Measurements from ENCODE around the gene MRTFB. TPM values are rescaled to one million over a fixed set of nuclear protein-coding genes. Genes with fewer than 3 reads are reported as not detected.

Gene MRTFB
- total RNA-seq, 1 experiment from 2014 or later: 90.5 TPM

- ChIA-PET CTCF (no interaction called here), POLR2A (no interaction called here)
- TF ChIP-seq POLR2AphosphoS5 (IDR thresholded peaks at IDR 0.05; ENCODE audit: low read depth, low read length) (no peak), CTCF (IDR thresholded peaks at IDR 0.05) (no peak), SIN3A (IDR thresholded peaks at IDR 0.05; ENCODE audit: borderline replicate concordance, insufficient read depth, low read depth, low read length) (no peak)
- Histone ChIP-seq H3K27me3 (ENCODE audit: control insufficient read depth, insufficient read depth, low read length) (no peaks in the 10 kb centered on the region), H3K4me3 (ENCODE audit: low read depth in 2 of 2, low read length in 2 of 2) (no peak overlapping the region), H3K36me3 (ENCODE audit: control insufficient read depth, insufficient read depth, low read length) (peaks cover 3% of the 10 kb centered on the region; the same call in 1 of the 2 replicates), H3K4me1 (ENCODE audit: control insufficient read depth, insufficient read depth, low read length) (peaks cover 14% of the 10 kb centered on the region), H3K9me3 (ENCODE audit: control insufficient read depth, insufficient read depth, low read depth, low read length) (no peaks in the 10 kb centered on the region), H3K27ac (ENCODE audit: low read length) (no peak overlapping the region)
- ATAC-seq (no peak), DNase-seq (ENCODE audit: low read depth, low spot score) (no peak)
- intact Hi-C loops (cut with micrococcal nuclease; ENCODE audit: unreplicated experiment): no loop called here
- in situ Hi-C loops (cut with HindIII; ENCODE audit: low pct_unique_long_range_greater_than_20kb, low sequenced_read_pairs): no loop called here
- BruUV-seq (replicated peaks): no TSS peak
These were observed 75.3 kb downstream of the MRTFB start for GRCh38 chr16:14146445-14146844.

DNA sequence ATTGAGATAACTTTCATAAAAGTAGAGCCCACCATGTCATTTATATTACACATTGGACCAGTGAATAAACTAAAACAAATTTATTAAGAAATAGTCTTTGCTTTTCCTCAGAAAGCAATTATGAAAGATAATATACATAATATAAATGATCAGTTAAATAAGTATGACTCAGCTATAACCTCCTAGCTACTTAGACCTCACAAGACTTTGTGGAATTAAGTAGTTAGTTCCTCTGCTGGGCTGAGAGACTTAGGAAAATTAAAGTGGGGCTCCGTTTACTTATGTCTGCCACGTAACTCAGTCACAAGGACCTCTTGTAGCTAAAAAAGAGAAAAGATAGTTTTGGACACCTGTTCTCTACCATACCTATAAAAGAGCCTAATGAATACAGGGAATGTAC, 76.9 kb downstream of the MRTFB start:
- TF ChIP-seq TCF7L2 (IDR thresholded peaks at IDR 0.05; ENCODE audit: low read depth, low read length): no peak
- TF ChIP-seq POLR2AphosphoS5 (IDR thresholded peaks at IDR 0.05; ENCODE audit: low read depth, low read length): no peak
- no peak for TF ChIP-seq SIN3A (IDR thresholded peaks at IDR 0.05; ENCODE audit: borderline replicate concordance, insufficient read depth, low read depth, low read length)
- TF ChIP-seq, protein P1, sequence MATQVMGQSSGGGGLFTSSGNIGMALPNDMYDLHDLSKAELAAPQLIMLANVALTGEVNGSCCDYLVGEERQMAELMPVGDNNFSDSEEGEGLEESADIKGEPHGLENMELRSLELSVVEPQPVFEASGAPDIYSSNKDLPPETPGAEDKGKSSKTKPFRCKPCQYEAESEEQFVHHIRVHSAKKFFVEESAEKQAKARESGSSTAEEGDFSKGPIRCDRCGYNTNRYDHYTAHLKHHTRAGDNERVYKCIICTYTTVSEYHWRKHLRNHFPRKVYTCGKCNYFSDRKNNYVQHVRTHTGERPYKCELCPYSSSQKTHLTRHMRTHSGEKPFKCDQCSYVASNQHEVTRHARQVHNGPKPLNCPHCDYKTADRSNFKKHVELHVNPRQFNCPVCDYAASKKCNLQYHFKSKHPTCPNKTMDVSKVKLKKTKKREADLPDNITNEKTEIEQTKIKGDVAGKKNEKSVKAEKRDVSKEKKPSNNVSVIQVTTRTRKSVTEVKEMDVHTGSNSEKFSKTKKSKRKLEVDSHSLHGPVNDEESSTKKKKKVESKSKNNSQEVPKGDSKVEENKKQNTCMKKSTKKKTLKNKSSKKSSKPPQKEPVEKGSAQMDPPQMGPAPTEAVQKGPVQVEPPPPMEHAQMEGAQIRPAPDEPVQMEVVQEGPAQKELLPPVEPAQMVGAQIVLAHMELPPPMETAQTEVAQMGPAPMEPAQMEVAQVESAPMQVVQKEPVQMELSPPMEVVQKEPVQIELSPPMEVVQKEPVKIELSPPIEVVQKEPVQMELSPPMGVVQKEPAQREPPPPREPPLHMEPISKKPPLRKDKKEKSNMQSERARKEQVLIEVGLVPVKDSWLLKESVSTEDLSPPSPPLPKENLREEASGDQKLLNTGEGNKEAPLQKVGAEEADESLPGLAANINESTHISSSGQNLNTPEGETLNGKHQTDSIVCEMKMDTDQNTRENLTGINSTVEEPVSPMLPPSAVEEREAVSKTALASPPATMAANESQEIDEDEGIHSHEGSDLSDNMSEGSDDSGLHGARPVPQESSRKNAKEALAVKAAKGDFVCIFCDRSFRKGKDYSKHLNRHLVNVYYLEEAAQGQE (IDR thresholded peaks at IDR 0.05; ENCODE audit: insufficient read depth in 1 of 2, low read depth in 2 of 2, low read length in 1 of 2): no peak
- TF ChIP-seq CTCF (IDR thresholded peaks at IDR 0.05): no peak
- intact Hi-C loops (cut with micrococcal nuclease; ENCODE audit: unreplicated experiment): no loop called here
- DNase-seq (ENCODE audit: low read depth, low spot score) (no peak), ATAC-seq (no peak)
- no peaks in the 10 kb centered on the region for H3K9me3 ChIP-seq (ENCODE audit: control insufficient read depth, insufficient read depth, low read depth, low read length)
- CTCF ChIA-PET: no interaction called here
- H3K4me3 ChIP-seq (ENCODE audit: low read depth in 2 of 2, low read length in 2 of 2): no peak overlapping the region
- POLR2A ChIA-PET: no interaction called here
- H3K36me3 ChIP-seq (ENCODE audit: control insufficient read depth, insufficient read depth, low read length): peaks cover 3% of the 10 kb centered on the region; the same call in 1 of the 2 replicates
- in situ Hi-C loops (cut with HindIII; ENCODE audit: low pct_unique_long_range_greater_than_20kb, low sequenced_read_pairs): no loop called here
- no peak overlapping the region for H3K27ac ChIP-seq (ENCODE audit: low read length)
- no peaks in the 10 kb centered on the region for H3K27me3 ChIP-seq (ENCODE audit: control insufficient read depth, insufficient read depth, low read length)
- H3K4me1 ChIP-seq (ENCODE audit: control insufficient read depth, insufficient read depth, low read length): peaks cover 18% of the 10 kb centered on the region
- no TSS peak for BruUV-seq (replicated peaks)
